Lung microvascular endothelial cell (primary cell): ENCODE results near the gene TRIM27. TPM values are rescaled to one million over a fixed set of nuclear protein-coding genes. Genes with fewer than 3 reads are reported as not detected.
"Not testable (repeated sequence)": the region's sequence is repeated elsewhere in the genome, so short reads cannot be mapped to it uniquely, and the experiment has no call there.

Experiments used
- DNase-seq, 2 donors: peaks; one replicate each; pipeline versions ENCODE4 v3.0.0 to v3.0.0-alpha.2; 2010; ENCODE audit warnings: low read depth in 2 of 2
- total RNA-seq: library from RNA; depleted of rRNA; stranded (reverse); fragments of >200 nt; gene quantifications from 2 replicates; pipeline ENCODE4 v1.2.1, GENCODE V29; 2014

TRIM27 gene
- total RNA-seq, 1 donor from 2014 or later = 58.5 TPM

DNA sequence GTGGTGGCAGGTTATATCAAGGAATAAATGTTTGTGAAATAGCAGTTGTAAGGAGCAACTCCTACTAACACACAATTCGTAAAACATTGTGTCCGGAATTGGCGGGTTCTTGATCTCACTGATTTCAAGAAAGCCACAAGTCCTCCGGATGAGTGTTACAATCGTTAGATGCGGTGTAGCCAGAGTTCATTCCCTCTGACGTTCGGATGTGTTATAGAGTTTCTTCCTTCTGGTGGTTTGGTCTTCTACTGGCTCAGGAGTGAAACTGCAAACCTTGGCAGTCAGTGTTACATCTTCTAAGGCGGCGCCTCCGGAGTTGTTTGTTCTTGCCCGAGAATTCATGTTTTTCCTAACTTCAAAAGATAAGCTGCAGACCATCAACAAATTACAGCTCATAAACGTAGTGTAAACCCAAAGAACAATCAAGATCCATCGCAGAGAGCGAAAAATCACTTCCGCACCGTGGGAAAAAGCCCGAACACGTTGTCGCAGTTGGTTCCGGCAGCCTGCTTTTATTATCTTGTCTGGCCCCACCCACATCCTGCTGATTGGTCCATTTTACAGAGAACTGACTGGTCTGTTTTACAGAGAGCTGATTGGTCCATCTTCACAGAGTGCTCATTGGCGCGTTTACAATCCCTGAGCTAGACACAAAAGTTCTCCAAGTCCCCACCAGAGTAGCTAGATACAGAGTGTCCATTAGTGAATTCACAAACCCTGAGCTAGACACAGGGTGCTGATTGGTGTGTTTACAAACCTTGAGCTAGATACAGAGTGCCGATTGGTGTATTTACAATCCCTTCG is 58.2 kb downstream of the TRIM27 start:
- peak; percentile 12 to 57 for DNase-seq

GRCh38 chr6:28864326-28864923 is 59.4 kb downstream of the TRIM27 start:
- no peak for DNase-seq

GRCh38 chr6:28863604-28864325 is 60.0 kb downstream of the TRIM27 start:
- peak; percentile 86 to 92 for DNase-seq

DNA sequence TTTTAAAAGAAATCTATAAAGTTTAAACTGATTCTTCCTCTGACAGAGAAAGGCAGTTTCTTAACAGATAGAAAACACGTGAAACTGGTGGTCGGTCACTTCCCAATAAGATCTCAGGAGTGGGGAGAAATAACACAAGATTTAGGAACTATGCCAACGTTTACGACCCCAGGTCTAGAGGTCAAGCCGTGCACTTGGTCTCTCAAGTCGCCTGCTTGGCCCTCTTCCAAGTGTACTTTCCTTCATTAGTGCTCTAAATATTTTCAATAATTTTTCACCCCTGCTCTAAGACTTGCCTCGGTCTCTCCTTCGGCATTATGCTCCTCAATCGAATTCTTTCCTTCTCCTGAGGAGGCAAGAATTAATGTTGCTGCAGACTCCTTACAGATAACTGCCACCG is 61.7 kb downstream of the TRIM27 start:
- DNase-seq = no peak

- DNase-seq = no peak
Measured at GRCh38 chr6:28861339-28861738, 62.4 kb downstream of the TRIM27 start.

DNA sequence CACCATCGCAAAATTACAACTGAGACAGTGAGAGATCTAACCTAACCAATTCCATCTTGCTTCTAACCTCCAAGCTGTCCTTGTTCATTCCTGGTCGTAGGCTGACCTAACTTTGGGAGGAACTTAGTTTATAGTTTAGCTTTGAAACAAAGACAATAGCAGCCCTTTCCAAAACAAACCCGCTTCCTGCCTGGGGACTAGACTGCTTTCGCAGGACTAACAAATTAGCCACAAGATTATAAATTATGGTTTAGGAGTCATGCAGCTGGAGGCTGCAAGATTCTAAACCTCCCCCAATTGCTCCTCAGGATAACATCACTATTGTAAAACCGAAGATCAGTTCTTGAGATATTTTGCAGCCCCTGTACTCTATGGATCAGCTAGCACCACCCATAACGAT is 63.2 kb downstream of the TRIM27 start:
- no peak for DNase-seq

DNA sequence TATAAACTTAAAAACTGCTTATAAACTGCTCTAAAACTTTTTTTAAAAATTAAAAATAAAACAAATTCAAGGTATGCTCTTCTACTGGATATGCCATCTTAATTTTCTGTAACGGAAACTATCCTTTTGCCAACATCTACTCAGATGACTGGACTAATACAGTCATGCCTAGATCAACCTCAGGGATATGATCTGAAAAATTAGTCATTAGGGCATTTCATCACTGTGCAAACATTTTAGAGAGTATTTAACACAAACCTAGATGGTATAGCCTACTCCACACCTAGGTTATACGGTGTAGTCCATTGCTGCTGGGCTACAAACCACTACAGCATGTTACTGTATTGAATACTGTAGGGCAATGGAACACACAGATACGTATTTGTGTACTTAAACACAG is 64.8 kb downstream of the TRIM27 start:
- no peak for DNase-seq

DNA sequence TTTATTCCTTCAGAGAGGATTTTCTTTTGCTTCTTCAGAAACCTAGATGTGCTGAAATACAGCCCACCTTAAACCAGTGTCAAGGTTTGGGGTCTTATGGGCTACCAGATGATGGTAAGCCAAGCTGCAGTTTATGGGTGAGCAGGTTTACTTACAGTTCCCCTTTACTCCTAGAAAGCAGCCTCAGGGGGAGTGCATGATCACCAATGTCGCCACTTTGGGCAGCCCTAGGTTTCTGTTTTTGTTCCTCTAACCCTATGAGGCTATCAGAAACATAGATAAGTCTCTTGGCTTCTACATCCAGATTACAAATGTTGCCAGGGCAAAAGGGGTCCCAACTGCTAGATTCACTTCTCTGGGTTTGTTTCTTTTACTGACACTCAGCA is 67.2 kb downstream of the TRIM27 start:
- DNase-seq = no peak

DNA sequence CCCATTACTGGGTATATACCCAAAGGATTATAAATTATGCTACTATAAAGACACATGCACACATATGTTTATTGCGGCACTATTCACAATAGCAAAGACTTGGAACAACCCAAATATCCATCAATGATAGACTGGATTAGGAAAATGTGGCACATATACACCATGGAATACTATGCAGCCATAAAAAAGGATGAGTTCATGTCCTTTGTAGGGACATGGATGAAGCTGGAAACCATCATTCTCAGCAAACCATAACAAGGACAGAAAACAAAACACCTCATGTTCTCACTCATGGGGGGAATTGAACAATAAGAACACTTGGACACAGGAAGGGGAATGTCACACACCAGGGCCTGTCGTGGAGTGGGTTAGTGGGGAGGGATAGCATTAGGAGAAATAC is 69.4 kb downstream of the TRIM27 start:
- not testable (repeated sequence) for DNase-seq

Other genes with a start within 250 kb of the TRIM27 start
- under 0.01 and 0.22 TPM in 2 replicates for gene ZNF311, start 81.3 kb upstream of the TRIM27 start, total RNA-seq
- gene OR2W1, start 121.2 kb upstream of the TRIM27 start, total RNA-seq = not detected in 2 replicates
- gene OR2B3, start 163.3 kb upstream of the TRIM27 start, total RNA-seq = not detected in 2 replicates
- not detected in 2 replicates for gene OR2J1, start 175.5 kb upstream of the TRIM27 start, total RNA-seq
- not detected in 2 replicates for gene OR2J3, start 184.1 kb upstream of the TRIM27 start, total RNA-seq
- gene OR2J2, start 246.9 kb upstream of the TRIM27 start, total RNA-seq = not detected in 2 replicates